ENCODE results near the gene CASP14. TPM values are rescaled to one million over a fixed set of nuclear protein-coding genes. Genes with fewer than 3 reads are reported as not detected.

The CASP14 gene
- total and polyA plus RNA-seq, 2 of the 8 experiments (the other 6 are each of a cell fraction or from before 2014, with no cell fraction given): not detected

- peaks cover 0 to 6% of the 10 kb centered on the region in 2 experiments; a peak in 2 of 4 replicates for H3K9me3 ChIP-seq (ENCODE audit: insufficient read depth in 2 of 2, low read depth in 1 of 2, low read length in 1 of 2)
- H2BK15ac ChIP-seq (ENCODE audit: low read length): no peak overlapping the region
- POLR2A ChIA-PET (ENCODE audit: partially characterized antibody): interaction anchor here (1.3 kb wide), 1 partner anchor 9 kb away, joined by 5 read pairs; no protein-coding TSS in a partner anchor
- no peak overlapping the region for H2BK5ac ChIP-seq (ENCODE audit: low read depth, low read length)
- CTCF ChIA-PET (ENCODE audit: partially characterized antibody): interaction anchor here (1.0 to 8.0 kb wide), 12 partner anchors 8 to 313 kb away, joined by 3 to 120 read pairs (median 6); no protein-coding TSS in a partner anchor
- H2BK20ac ChIP-seq (ENCODE audit: low read length): no peak overlapping the region
- FAIRE-seq (no peak), DNase-seq (ENCODE audit: low read depth in 1 of 2, low spot score in 2 of 2) (no peak)
- H3K27ac ChIP-seq (ENCODE audit: low read depth, low read length): no peak overlapping the region
- no peak overlapping the region for H3K4me3 ChIP-seq (ENCODE audit: extremely low read depth in 1 of 4, insufficient read depth in 2 of 4, low read depth in 3 of 4, low read length in 4 of 4)
- H4K5ac ChIP-seq (ENCODE audit: insufficient read length, low read depth, low read length): no peak overlapping the region
- H3K79me2 ChIP-seq (ENCODE audit: control insufficient read depth in 1 of 2, insufficient read depth in 2 of 2, low read length in 2 of 2): no peaks in the 10 kb centered on the region
- no peak overlapping the region for H2AK5ac ChIP-seq (ENCODE audit: low read depth, low read length)
- H3K4me1 ChIP-seq (replicated peaks in 1 of 4; ENCODE audit: control insufficient read depth in 3 of 4, insufficient read depth in 4 of 4, low read length in 3 of 4): no peaks in the 10 kb centered on the region
- no peak overlapping the region for H3K4ac ChIP-seq (replicated peaks; ENCODE audit: insufficient read length, low read depth, low read length)
- H3K18ac ChIP-seq (ENCODE audit: extremely low read depth, low read length): no peak overlapping the region
- H2BK12ac ChIP-seq (ENCODE audit: low read depth, low read length): no peak overlapping the region
- no peak overlapping the region for H2BK120ac ChIP-seq (replicated peaks; ENCODE audit: low read depth, low read length)
- H3K56ac ChIP-seq (replicated peaks; ENCODE audit: insufficient read length, low read depth, low read length): no peak overlapping the region
- H4K91ac ChIP-seq (replicated peaks; ENCODE audit: insufficient read length, low read length): no peak overlapping the region
- no peak overlapping the region for H2AFZ ChIP-seq (ENCODE audit: low read length)
- H3K27me3 ChIP-seq (replicated peaks in 1 of 4; ENCODE audit: control insufficient read depth in 3 of 4, extremely low read depth in 1 of 4, insufficient read depth in 3 of 4, low read length in 3 of 4): no peaks in the 10 kb centered on the region
- no peak overlapping the region for H4K8ac ChIP-seq (ENCODE audit: extremely low read depth, insufficient read depth, low read length)
- no peaks in the 10 kb centered on the region for H3K79me1 ChIP-seq (ENCODE audit: low read depth, low read length)
- no peaks in the 10 kb centered on the region for H3K36me3 ChIP-seq (ENCODE audit: control insufficient read depth in 2 of 4, insufficient read depth in 4 of 4, low read length in 3 of 4)
- H3K23me2 ChIP-seq (ENCODE audit: low read depth, low read length): no peaks in the 10 kb centered on the region
- no peak overlapping the region for H3K4me2 ChIP-seq (ENCODE audit: insufficient read depth in 1 of 2, low read depth in 2 of 2, low read length in 2 of 2)
- H3K23ac ChIP-seq (ENCODE audit: insufficient read length): no peak overlapping the region
- no peak overlapping the region for H3K14ac ChIP-seq (ENCODE audit: insufficient read length)
- WGBS, 2 experiments (ENCODE audit: extremely low coverage in 1 of 2, insufficient coverage in 1 of 2, insufficient read length in 1 of 2, insufficient replicate concordance in 2 of 2, low coverage in 1 of 2, low lambda C conversion rate in 2 of 2, missing lambda C conversion rate in 1 of 2): 92% methylated on average over 2 of the region's 3 CpGs; no CpG with 5 or more reads in 1 of the 2 experiments
- H3K9ac ChIP-seq (replicated peaks in 1 of 4; ENCODE audit: extremely low read depth in 1 of 4, low read depth in 3 of 4, low read length in 3 of 4): no peak overlapping the region
- no peaks in the 10 kb centered on the region for H4K20me1 ChIP-seq (replicated peaks in 1 of 2; ENCODE audit: control insufficient read depth in 1 of 2, insufficient read depth in 2 of 2, low read length in 2 of 2)
- no peak for TF ChIP-seq RFX5 (IDR thresholded peaks at IDR 0.05; ENCODE audit: borderline replicate concordance, low read depth, low read length)
- TF ChIP-seq SUZ12 (IDR thresholded peaks at IDR 0.05; ENCODE audit: low read length): no peak
- no peak for TF ChIP-seq POU5F1 (IDR thresholded peaks at IDR 0.05; ENCODE audit: low read depth, low read length)
- no peak for TF ChIP-seq TAF1 (IDR thresholded peaks at IDR 0.05; ENCODE audit: low read depth, low read length)
- TF ChIP-seq PHF8 (conservative IDR thresholded peaks at IDR 0.05; ENCODE audit: low read depth, low read length): no peak
- no peak for TF ChIP-seq CEBPB (IDR thresholded peaks at IDR 0.05; ENCODE audit: low read depth, low read length)
- no peak for TF ChIP-seq JUND (IDR thresholded peaks at IDR 0.05; ENCODE audit: low read length)
- no peak for TF ChIP-seq RNF2 (IDR thresholded peaks at IDR 0.05; ENCODE audit: borderline replicate concordance, low read depth, low read length, missing control alignments, poor library complexity, severe bottlenecking)
- TF ChIP-seq EZH2 (IDR thresholded peaks at IDR 0.05; ENCODE audit: low read depth, low read length, severe bottlenecking): no peak
- no peak for TF ChIP-seq BCL11A (IDR thresholded peaks at IDR 0.05; ENCODE audit: low read depth in 2 of 2, low read length in 2 of 2)
- TF ChIP-seq SIX5 (IDR thresholded peaks at IDR 0.05; ENCODE audit: low read depth, low read length): no peak
- no peak for TF ChIP-seq EGR1 (IDR thresholded peaks at IDR 0.05; ENCODE audit: borderline replicate concordance, low read depth, low read length)
- no peak for TF ChIP-seq HDAC2 (IDR thresholded peaks at IDR 0.05; ENCODE audit: borderline replicate concordance in 1 of 2, low read depth in 2 of 2, low read length in 2 of 2)
- no peak for TF ChIP-seq SP4 (IDR thresholded peaks at IDR 0.05; ENCODE audit: low read length)
These were observed 49.8 kb downstream of the CASP14 start for GRCh38 chr19:15099017-15099582.
